GM10248 (cell line): ENCODE measurements around the gene GPR139.

Experiments used
- CTCF ChIA-PET: fragments of 300-600 bp; sonication (Branson Sonifier 250); formaldehyde crosslinking; extraction: SDS; loops from one replicate; lab custom pipeline; 2021; ENCODE audit warnings: antibody characterized with exemption; lab: Yijun Ruan, JAX
- POLR2A ChIA-PET: fragments of 350-650 bp; sonication (Branson Sonifier 250); formaldehyde crosslinking; extraction: SDS; loops from one replicate; lab custom pipeline; 2020; ENCODE audit warnings: antibody characterized with exemption; lab: Yijun Ruan, JAX
- DNase-seq: peaks from one replicate; pipeline ENCODE4 v3.0.0; 2012; ENCODE audit errors: extremely low spot score
- TF ChIP-seq, protein P1 (sequence below): IDR thresholded peaks from 2 replicates; pipeline ENCODE4 v1.5.1; 2012; ENCODE audit warnings: mild to moderate bottlenecking, low read depth; ENCODE audit errors: extremely low read depth, missing control alignments, control extremely low read depth

Gene GPR139

DNA sequence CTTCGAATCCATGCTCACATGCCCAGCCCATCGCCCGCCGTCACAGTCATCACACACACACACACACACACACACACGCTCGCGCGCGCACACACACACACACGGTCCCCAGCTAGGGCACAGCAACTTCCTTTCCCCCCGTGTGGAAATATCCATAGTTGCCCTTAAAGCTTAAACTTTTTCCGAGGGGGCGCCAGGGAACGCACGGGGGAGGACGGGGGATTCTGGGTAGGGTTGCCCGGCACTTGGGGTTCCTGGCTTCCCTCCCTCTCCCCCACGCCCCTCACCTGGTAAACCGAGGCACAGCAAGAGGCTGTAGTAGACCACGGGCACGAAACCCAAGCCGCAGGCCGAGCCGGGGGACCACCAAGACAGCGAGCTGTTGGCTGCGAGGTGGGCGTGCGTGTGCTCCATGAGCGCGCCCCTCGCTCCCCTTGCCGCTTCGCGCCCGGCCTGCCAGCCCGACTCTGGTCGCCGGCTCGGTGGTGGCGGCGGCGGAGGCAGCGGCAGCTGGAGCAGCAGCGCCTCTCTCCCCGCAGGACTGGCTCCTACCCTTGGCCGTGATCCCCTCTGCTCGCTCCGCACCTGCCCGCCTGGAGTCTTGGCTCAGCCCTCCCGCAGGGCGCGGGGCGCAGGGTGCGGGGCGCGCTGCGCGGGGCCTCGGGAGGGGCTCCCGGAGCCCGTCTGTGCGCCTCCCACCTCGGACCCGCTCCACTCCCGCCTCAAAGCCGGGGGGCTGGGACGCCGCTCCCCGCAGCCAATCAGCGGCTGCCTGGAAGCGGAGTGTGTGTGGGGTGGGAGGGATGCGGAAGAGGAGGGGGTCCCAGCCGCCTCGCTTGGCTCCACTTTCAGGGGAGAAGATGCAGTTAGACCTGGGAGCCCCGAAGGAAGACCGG is at the start of gene GPR139:
Gene GPR139 (minus strand): TSS at position 688 of the 896 bp plus-strand sequence. CDS start 274 bp downstream, at position 414.
- TF ChIP-seq, protein P1, sequence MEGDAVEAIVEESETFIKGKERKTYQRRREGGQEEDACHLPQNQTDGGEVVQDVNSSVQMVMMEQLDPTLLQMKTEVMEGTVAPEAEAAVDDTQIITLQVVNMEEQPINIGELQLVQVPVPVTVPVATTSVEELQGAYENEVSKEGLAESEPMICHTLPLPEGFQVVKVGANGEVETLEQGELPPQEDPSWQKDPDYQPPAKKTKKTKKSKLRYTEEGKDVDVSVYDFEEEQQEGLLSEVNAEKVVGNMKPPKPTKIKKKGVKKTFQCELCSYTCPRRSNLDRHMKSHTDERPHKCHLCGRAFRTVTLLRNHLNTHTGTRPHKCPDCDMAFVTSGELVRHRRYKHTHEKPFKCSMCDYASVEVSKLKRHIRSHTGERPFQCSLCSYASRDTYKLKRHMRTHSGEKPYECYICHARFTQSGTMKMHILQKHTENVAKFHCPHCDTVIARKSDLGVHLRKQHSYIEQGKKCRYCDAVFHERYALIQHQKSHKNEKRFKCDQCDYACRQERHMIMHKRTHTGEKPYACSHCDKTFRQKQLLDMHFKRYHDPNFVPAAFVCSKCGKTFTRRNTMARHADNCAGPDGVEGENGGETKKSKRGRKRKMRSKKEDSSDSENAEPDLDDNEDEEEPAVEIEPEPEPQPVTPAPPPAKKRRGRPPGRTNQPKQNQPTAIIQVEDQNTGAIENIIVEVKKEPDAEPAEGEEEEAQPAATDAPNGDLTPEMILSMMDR, result no peak
- DNase-seq, result no peak
- ChIA-PET POLR2A (no interaction called here), CTCF (no interaction called here)

- ChIA-PET POLR2A (no interaction called here), CTCF (no interaction called here)
- no peak for DNase-seq
- TF ChIP-seq, protein P1, result no peak
These were observed 48.3 kb upstream of the GPR139 start for GRCh38 chr16:20122011-20122410.

- no peak for DNase-seq
- TF ChIP-seq, protein P1, result no peak
- POLR2A ChIA-PET, result no interaction called here
- CTCF ChIA-PET, result no interaction called here
These were observed 40.7 kb upstream of the GPR139 start for GRCh38 chr16:20114356-20114755.

- CTCF ChIA-PET, result no interaction called here
These were observed 37.5 kb upstream of the GPR139 start for GRCh38 chr16:20111143-20111542.

GRCh38 chr16:20107083-20107482 is 33.4 kb upstream of the GPR139 start:
- TF ChIP-seq, protein P1, result no peak
- POLR2A ChIA-PET, result no interaction called here
- CTCF ChIA-PET, result interaction anchor here (0.8 kb wide), 1 partner anchor 22 kb away, joined by 3 read pairs; no protein-coding TSS in a partner anchor
- DNase-seq, result no peak

More at GRCh38 chr16:20111143-20111542, 37.5 kb upstream of the GPR139 start:
- POLR2A ChIA-PET, result no interaction called here
- TF ChIP-seq, protein P1, result no peak
- no peak for DNase-seq

DNA sequence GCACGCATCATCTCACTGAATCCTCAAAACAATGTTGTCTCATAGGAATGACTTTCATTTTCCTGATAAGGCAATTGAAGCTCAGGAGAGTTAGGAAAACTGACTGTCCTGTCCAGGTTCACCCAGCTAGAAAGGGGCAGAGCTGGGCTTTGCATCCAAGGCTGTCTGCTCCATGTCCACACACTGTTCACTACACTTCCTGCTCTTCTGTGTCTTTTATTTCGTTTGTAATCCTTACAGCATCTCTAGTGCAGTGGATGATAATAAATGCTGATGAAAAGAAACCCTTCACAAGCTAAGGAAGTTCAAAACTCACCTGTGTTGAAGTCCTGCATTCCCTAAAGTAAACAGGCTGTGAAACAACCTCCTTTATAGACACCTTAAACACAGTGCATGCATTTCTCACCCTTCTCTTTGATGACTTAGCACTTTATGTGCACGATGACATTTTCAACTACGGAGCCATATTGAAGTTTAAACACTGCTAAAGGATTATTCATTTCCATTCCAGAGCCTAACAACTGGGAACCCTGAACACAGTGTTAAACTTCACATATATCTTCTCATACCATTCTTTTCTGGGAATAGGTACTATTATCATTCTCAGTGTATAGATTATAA is 31.0 kb upstream of the GPR139 start:
- ChIA-PET POLR2A (no interaction called here), CTCF (no interaction called here)
- TF ChIP-seq, protein P1, result no peak
- DNase-seq, result no peak
